Suprapubic skin (tissue), 3 donors: ENCODE data around the gene NFKBIA.

Experiments
- CTCF ChIP-seq, 2 donors: fragments of 200-600 bp in 1 of 2; fragments of 450-650 bp in 1 of 2; sonication (generic) in 1 of 2; IDR thresholded peaks; one replicate each; pipeline ENCODE4 v1.5.1; 2016 to 2019; ENCODE audit warnings: antibody characterized with exemption in 2 of 2, mild to moderate bottlenecking in 1 of 2, moderate library complexity in 1 of 2
- EP300 ChIP-seq: sonication (generic); formaldehyde crosslinking; IDR thresholded peaks from one replicate; pipeline ENCODE4 v1.6.1; 2017; ENCODE audit warnings: antibody characterized with exemption
- POLR2A ChIP-seq, 2 donors: fragments of 450-650 bp; IDR thresholded peaks; one replicate each; pipeline ENCODE4 v1.6.1; 2017; ENCODE audit warnings: antibody characterized with exemption in 2 of 2, mild to moderate bottlenecking in 2 of 2, moderate library complexity in 2 of 2

DNA sequence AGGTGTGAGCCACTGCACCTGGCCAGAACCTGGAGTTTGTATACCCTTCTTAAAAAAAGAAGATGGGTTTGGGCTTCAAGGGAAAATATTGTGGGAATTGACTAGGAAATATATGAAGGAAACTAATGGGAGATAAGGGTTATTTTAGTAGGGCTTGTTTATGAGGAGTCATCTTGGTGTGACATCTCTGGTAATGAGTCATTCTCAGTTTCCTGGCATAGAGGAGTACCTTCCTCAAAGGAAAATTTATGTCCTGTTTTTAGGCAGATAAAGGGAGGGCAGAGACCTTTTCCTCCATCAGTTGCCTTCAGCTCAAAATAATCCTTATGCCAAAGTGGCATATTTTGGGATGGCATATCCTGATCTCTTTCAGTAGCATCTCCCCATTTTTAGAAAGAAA lies 30.6 kb upstream of the NFKBIA start:
- no peak for TF ChIP-seq CTCF (IDR thresholded peaks at IDR 0.05)
- no peak for TF ChIP-seq POLR2A (IDR thresholded peaks at IDR 0.05)
- TF ChIP-seq EP300, result no peak
